Measurements from ENCODE around the gene KIAA1143. TPM values are rescaled to one million over a fixed set of nuclear protein-coding genes. Genes with fewer than 3 reads are reported as not detected.
A peak's percentile ranks its signal among the peaks of the same experiment; 100 is the strongest.

The KIAA1143 gene
- polyA plus RNA-seq, 1 experiment = 19.6 TPM

DNA sequence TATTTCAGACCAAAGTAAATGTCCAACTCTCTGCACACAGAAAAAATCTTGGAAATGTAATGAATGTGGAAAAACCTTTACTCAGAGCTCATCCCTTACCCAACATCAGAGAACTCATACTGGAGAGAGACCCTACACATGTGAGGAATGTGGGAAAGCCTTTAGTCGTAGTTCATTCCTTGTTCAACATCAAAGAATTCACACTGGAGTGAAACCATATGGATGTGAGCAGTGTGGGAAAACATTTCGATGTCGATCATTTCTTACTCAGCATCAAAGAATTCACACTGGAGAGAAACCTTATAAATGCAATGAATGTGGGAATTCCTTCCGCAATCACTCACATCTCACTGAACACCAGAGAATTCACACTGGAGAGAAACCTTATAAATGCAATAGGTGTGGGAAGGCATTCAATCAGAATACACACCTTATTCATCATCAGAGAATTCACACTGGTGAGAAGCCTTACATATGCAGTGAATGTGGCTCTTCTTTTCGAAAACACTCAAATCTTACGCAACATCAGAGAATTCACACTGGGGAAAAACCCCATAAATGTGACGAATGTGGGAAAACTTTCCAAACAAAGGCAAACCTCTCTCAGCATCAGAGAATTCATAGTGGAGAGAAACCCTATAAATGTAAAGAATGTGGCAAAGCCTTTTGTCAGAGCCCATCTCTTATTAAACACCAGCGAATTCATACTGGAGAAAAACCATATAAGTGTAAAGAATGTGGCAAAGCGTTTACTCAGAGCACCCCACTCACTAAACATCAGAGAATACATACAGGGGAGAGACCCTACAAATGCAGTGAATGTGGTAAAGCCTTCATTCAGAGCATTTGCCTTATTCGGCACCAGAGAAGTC is 40.0 kb downstream of the KIAA1143 start:
- H3K27me3 ChIP-seq (ENCODE audit: control insufficient read depth, insufficient read depth, low read length) = no peaks in the 10 kb centered on the region
- ChIA-PET POLR2A (no interaction called here), CTCF (no interaction called here)
- H3K9me3 ChIP-seq (ENCODE audit: control insufficient read depth, insufficient read depth, low read length) = peaks cover 60% of the 10 kb centered on the region
- TF ChIP-seq, protein P1, sequence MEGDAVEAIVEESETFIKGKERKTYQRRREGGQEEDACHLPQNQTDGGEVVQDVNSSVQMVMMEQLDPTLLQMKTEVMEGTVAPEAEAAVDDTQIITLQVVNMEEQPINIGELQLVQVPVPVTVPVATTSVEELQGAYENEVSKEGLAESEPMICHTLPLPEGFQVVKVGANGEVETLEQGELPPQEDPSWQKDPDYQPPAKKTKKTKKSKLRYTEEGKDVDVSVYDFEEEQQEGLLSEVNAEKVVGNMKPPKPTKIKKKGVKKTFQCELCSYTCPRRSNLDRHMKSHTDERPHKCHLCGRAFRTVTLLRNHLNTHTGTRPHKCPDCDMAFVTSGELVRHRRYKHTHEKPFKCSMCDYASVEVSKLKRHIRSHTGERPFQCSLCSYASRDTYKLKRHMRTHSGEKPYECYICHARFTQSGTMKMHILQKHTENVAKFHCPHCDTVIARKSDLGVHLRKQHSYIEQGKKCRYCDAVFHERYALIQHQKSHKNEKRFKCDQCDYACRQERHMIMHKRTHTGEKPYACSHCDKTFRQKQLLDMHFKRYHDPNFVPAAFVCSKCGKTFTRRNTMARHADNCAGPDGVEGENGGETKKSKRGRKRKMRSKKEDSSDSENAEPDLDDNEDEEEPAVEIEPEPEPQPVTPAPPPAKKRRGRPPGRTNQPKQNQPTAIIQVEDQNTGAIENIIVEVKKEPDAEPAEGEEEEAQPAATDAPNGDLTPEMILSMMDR (IDR thresholded peaks at IDR 0.05; ENCODE audit: low read depth, low read length) = no peak
- H3K4me3 ChIP-seq (ENCODE audit: low read depth, low read length) = no peak overlapping the region
- H3K27ac ChIP-seq (ENCODE audit: low read depth, low read length) = no peak overlapping the region
- DNase-seq (ENCODE audit: low read depth, low spot score) = no peak

DNA sequence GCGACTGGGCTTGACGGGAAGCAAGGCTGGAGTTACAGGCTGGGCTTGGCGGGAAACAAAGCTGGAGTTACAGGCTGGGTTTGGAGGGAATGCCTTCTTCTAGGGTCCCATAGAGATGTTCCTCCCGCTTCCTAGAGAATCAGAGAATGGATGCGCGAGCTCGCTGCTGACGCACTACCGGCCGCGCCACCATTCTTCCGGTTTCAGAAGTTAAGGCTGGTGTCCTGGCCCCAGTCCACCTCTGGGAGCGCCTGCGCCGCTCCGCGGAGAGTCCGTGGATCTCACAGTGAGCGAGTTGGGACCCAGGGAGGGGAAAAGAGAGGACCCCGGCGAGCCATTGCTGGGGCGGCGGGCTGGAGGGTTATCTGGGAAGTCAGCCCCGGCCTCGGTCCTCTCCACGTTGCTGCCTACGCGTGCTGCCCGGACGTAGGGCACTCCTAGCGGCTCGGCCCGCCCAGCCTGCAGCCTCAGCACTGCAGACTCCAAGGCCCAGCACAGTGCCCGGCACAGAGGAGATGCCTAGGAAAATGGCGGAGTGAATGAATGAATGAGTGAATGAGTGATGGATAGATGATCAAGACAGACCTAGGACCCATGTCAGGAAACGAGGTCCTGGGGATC is 48.9 kb downstream of the KIAA1143 start, which contains the start of gene ZNF502:
Gene ZNF502 (plus strand): TSS at position 206 of the 621 bp plus-strand sequence. CDS start 7,602 bp downstream, outside the sequence.
- TF ChIP-seq, protein P1 (IDR thresholded peaks at IDR 0.05; ENCODE audit: low read depth, low read length) = peak; percentile 39
- POLR2A ChIA-PET = interaction anchor here (0.6 to 1.6 kb wide), 4 partner anchors 17 to 128 kb away, joined by 4 to 18 read pairs (median 6); partner anchors contain the start of genes KIAA1143, KIF15, ZNF501 and ZNF660
- DNase-seq (ENCODE audit: low read depth, low spot score) = peak; percentile 62
- Histone ChIP-seq H3K9me3 (ENCODE audit: control insufficient read depth, insufficient read depth, low read length) (peaks cover 38% of the 10 kb centered on the region), H3K4me3 (ENCODE audit: low read depth, low read length) (peak within 1 kb of the TSS; percentile 91), H3K27ac (ENCODE audit: low read depth, low read length) (peak within 1 kb of the TSS; percentile 59), H3K27me3 (ENCODE audit: control insufficient read depth, insufficient read depth, low read length) (no peaks in the 10 kb centered on the region)
- CTCF ChIA-PET = no interaction called here

Other genes starting within 250 kb of the KIAA1143 start
- gene ZKSCAN7, start 206.4 kb downstream of the KIAA1143 start, polyA plus RNA-seq (2011; rRNA removed) = 5.7 and 8.3 TPM in 2 replicates
- gene ZNF660, start 176.7 kb downstream of the KIAA1143 start, polyA plus RNA-seq (2011; rRNA removed) = 2.1 and 2.8 TPM in 2 replicates
- 11.1 and 13.9 TPM in 2 replicates for gene ZNF197, start 136.6 kb downstream of the KIAA1143 start, polyA plus RNA-seq (2011; rRNA removed)
- 8.1 and 8.3 TPM in 2 replicates for gene ZNF35, start 112.9 kb downstream of the KIAA1143 start, polyA plus RNA-seq (2011; rRNA removed)
- gene ZNF502, start 49.0 kb downstream of the KIAA1143 start, polyA plus RNA-seq (2011; rRNA removed) = 3.0 and 4.0 TPM in 2 replicates
- 3.9 and 4.3 TPM in 2 replicates for gene ZNF501, start 32.0 kb downstream of the KIAA1143 start, polyA plus RNA-seq (2011; rRNA removed)
- gene KIF15, start 175 bp upstream of the KIAA1143 start, polyA plus RNA-seq (2011; rRNA removed) = 2.1 and 3.6 TPM in 2 replicates
- 25.7 TPM in 2 replicates for gene TMEM42, start 100.3 kb upstream of the KIAA1143 start, polyA plus RNA-seq (2011; rRNA removed)
- gene TGM4, start 113.0 kb upstream of the KIAA1143 start, polyA plus RNA-seq (2011; rRNA removed) = 0.02 and 0.12 TPM in 2 replicates
- gene ZDHHC3, start 214.6 kb upstream of the KIAA1143 start, polyA plus RNA-seq (2011; rRNA removed) = 92.7 and 124 TPM in 2 replicates
- 62.5 and 70.6 TPM in 2 replicates for gene EXOSC7, start 214.6 kb upstream of the KIAA1143 start, polyA plus RNA-seq (2011; rRNA removed)

Measured in AG04450 (cell line).